Peyer's patch (tissue), 4 donors: Measurements from ENCODE around the gene ZNF330.

Source experiments
- CTCF ChIP-seq, 6 experiments: fragments of 450-650 bp in 4 of 6; fragments of 200-600 bp in 2 of 6; sonication (generic) in 1 of 6; IDR thresholded peaks; one replicate each; pipeline ENCODE4 v1.5.1; 2017 to 2019; ENCODE audit warnings: antibody characterized with exemption in 6 of 6, mild to moderate bottlenecking in 3 of 6, moderate library complexity in 1 of 6
- POLR2A ChIP-seq, 2 donors: fragments of 450-650 bp; IDR thresholded peaks; one replicate each; pipeline ENCODE4 v1.5.1; 2017; ENCODE audit warnings: antibody characterized with exemption in 2 of 2, mild to moderate bottlenecking in 2 of 2, moderate library complexity in 2 of 2

- no peak for TF ChIP-seq POLR2A (IDR thresholded peaks at IDR 0.05)
- TF ChIP-seq CTCF (IDR thresholded peaks at IDR 0.05), result no peak
Observed at GRCh38 chr4:141216002-141216761, 4.5 kb upstream of the ZNF330 start.
